Mesothelial cell of epicardium (in vitro differentiated cells): Measurements from ENCODE around the gene LENG8. TPM values are rescaled to one million over a fixed set of nuclear protein-coding genes. Genes with fewer than 3 reads are reported as not detected.

Source experiments
- DNase-seq, 2 experiments: peaks; one replicate each; pipeline ENCODE4 v3.0.0; 2021; ENCODE audit warnings: low spot score in 2 of 2; ENCODE audit not compliant: unreplicated experiment in 2 of 2
- H3K27ac Mint-ChIP-seq: 2 replicates; pipeline ENCODE4 v1.8.0; 2021; ENCODE audit warnings: mixed read lengths
- H3K27me3 Mint-ChIP-seq: 2 replicates; pipeline ENCODE4 v1.8.0; 2021; ENCODE audit warnings: low read depth, mixed read lengths
- H3K36me3 Mint-ChIP-seq: 2 replicates; pipeline ENCODE4 v1.8.0; 2021; ENCODE audit warnings: mixed read lengths
- H3K4me1 Mint-ChIP-seq: 2 replicates; pipeline ENCODE4 v1.8.0; 2021; ENCODE audit warnings: mixed read lengths
- H3K4me3 Mint-ChIP-seq: 2 replicates; pipeline ENCODE4 v1.8.0; 2021; ENCODE audit warnings: mild to moderate bottlenecking, moderate library complexity, mixed read lengths
- H3K9me3 Mint-ChIP-seq: 2 replicates; pipeline ENCODE4 v1.8.0; 2021; ENCODE audit warnings: mixed read lengths
- CTCF ChIP-seq: fragments of 200-600 bp; sonication (generic); IDR thresholded peaks from one replicate; pipeline ENCODE4 v1.5.0; 2021; ENCODE audit warnings: antibody characterized with exemption; ENCODE audit not compliant: unreplicated experiment
- total RNA-seq: library from RNA; stranded (reverse); gene quantifications from 3 replicates; pipeline ENCODE4 v1.2.1, GENCODE V29; 2021

The LENG8 gene
- total RNA-seq, 1 donor from 2014 or later: 312 TPM

GRCh38 chr19:54408456-54409026, 40.5 kb upstream of the LENG8 start:
- H3K9me3 Mint-ChIP-seq: peaks cover 10% of the 10 kb centered on the region

GRCh38 chr19:54411033-54411432, 38.0 kb upstream of the LENG8 start:
- H3K4me3 Mint-ChIP-seq: no peak overlapping the region
- TF ChIP-seq CTCF: no peak
- peaks cover 51% of the 10 kb centered on the region for H3K27me3 Mint-ChIP-seq
- DNase-seq: no peak
- H3K36me3 Mint-ChIP-seq: no peaks in the 10 kb centered on the region
- H3K4me1 Mint-ChIP-seq: no peaks in the 10 kb centered on the region
- peaks cover 16% of the 10 kb centered on the region for H3K9me3 Mint-ChIP-seq
- H3K27ac Mint-ChIP-seq: no peak overlapping the region

More at GRCh38 chr19:54408456-54409026, 40.5 kb upstream of the LENG8 start:
- TF ChIP-seq CTCF: no peak
- DNase-seq: no peak
- H3K27ac Mint-ChIP-seq: no peak overlapping the region
- no peak overlapping the region for H3K4me3 Mint-ChIP-seq
- no peaks in the 10 kb centered on the region for H3K36me3 Mint-ChIP-seq
- H3K4me1 Mint-ChIP-seq: no peaks in the 10 kb centered on the region
- peaks cover 38% of the 10 kb centered on the region for H3K27me3 Mint-ChIP-seq

GRCh38 chr19:54412877-54413276, 36.1 kb upstream of the LENG8 start:
- TF ChIP-seq CTCF: no peak
- no peaks in the 10 kb centered on the region for H3K36me3 Mint-ChIP-seq
- no peak for DNase-seq
- no peak overlapping the region for H3K4me3 Mint-ChIP-seq
- H3K27me3 Mint-ChIP-seq: peaks cover 68% of the 10 kb centered on the region
- H3K4me1 Mint-ChIP-seq: no peaks in the 10 kb centered on the region
- no peak overlapping the region for H3K27ac Mint-ChIP-seq
- H3K9me3 Mint-ChIP-seq: peaks cover 10% of the 10 kb centered on the region

- Mint-ChIP-seq H3K4me3 (no peak overlapping the region), H3K4me1 (peaks cover 5% of the 10 kb centered on the region), H3K27ac (no peak overlapping the region), H3K9me3 (peaks cover 5% of the 10 kb centered on the region), H3K27me3 (peaks cover 74% of the 10 kb centered on the region), H3K36me3 (no peaks in the 10 kb centered on the region)
- TF ChIP-seq CTCF: no peak
- DNase-seq: no peak
Observed at GRCh38 chr19:54414156-54414555, 34.8 kb upstream of the LENG8 start.

- H3K36me3 Mint-ChIP-seq: no peaks in the 10 kb centered on the region
- peaks cover 5% of the 10 kb centered on the region for H3K9me3 Mint-ChIP-seq
- H3K4me1 Mint-ChIP-seq: peaks cover 10% of the 10 kb centered on the region
- TF ChIP-seq CTCF: peak; percentile 73
- H3K4me3 Mint-ChIP-seq: peak within 1 kb of the TSS; percentile 18
- H3K27ac Mint-ChIP-seq: no peak within 1 kb of the TSS
- no peak for DNase-seq
- H3K27me3 Mint-ChIP-seq: peaks cover 78% of the 10 kb centered on the region
Observed at GRCh38 chr19:54415208-54415900, 33.6 kb upstream of the LENG8 start, which contains the start of gene TTYH1. TSS of gene TTYH1 (plus strand) at chr19:54415464. CDS start at chr19:54415553, 89 bp downstream.
